ENCODE results near the gene KRT3.

Gene KRT3

DNA sequence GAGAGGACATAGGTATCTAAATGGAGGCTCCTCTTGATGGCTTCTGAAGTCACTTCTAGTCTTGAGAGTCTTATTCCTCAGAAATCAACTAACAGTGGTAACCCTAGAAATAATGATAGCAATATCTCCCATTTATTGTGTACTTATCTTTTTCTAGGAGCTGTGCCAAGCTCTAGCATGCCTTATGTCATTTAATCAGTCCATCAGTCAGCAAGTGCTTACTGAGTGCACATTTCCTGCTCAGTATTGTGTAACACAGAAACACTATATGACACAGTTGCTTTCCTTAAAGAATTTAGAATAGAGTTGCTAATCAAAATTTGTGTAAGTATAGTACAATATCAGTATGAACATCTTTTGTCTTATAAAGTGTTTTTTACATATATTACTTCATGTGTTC is 55.3 kb downstream of the KRT3 start:
- FAIRE-seq (no peak), DNase-seq (ENCODE audit: insufficient read length, low spot score) (no peak)
- TF ChIP-seq, protein P1, sequence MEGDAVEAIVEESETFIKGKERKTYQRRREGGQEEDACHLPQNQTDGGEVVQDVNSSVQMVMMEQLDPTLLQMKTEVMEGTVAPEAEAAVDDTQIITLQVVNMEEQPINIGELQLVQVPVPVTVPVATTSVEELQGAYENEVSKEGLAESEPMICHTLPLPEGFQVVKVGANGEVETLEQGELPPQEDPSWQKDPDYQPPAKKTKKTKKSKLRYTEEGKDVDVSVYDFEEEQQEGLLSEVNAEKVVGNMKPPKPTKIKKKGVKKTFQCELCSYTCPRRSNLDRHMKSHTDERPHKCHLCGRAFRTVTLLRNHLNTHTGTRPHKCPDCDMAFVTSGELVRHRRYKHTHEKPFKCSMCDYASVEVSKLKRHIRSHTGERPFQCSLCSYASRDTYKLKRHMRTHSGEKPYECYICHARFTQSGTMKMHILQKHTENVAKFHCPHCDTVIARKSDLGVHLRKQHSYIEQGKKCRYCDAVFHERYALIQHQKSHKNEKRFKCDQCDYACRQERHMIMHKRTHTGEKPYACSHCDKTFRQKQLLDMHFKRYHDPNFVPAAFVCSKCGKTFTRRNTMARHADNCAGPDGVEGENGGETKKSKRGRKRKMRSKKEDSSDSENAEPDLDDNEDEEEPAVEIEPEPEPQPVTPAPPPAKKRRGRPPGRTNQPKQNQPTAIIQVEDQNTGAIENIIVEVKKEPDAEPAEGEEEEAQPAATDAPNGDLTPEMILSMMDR (IDR thresholded peaks at IDR 0.05; ENCODE audit: insufficient read depth, missing control alignments), result no peak

- no peak for FAIRE-seq
- DNase-seq (ENCODE audit: insufficient read length, low spot score), result no peak
These were observed 56.0 kb downstream of the KRT3 start for GRCh38 chr12:52739963-52740362.

More at GRCh38 chr12:52739963-52740362, 56.0 kb downstream of the KRT3 start:
- TF ChIP-seq, protein P1 (IDR thresholded peaks at IDR 0.05; ENCODE audit: insufficient read depth, missing control alignments), result no peak
